Esophagus squamous epithelium (tissue), 4 donors: ENCODE measurements around the gene KIR2DL4.

Source experiments
- CTCF ChIP-seq, 6 experiments: fragments of 450-650 bp in 4 of 6; fragments of 200-600 bp in 2 of 6; sonication (generic) in 2 of 6; IDR thresholded peaks; one replicate each; pipeline ENCODE4 v1.5.1; 2016 to 2019; ENCODE audit warnings: antibody characterized with exemption in 6 of 6, mild to moderate bottlenecking in 4 of 6, moderate library complexity in 4 of 6
- POLR2A ChIP-seq, 4 donors: fragments of 450-650 bp; IDR thresholded peaks; one replicate each; pipeline ENCODE4 v1.6.1; 2017; ENCODE audit warnings: antibody characterized with exemption in 4 of 4, mild to moderate bottlenecking in 4 of 4, moderate library complexity in 3 of 4

- TF ChIP-seq POLR2A (IDR thresholded peaks at IDR 0.05) (no peak), CTCF (IDR thresholded peaks at IDR 0.05) (no peak)
Observed at GRCh38 chr19:54806516-54806838, 3.1 kb downstream of the KIR2DL4 start.
